22Rv1 (cell line): ENCODE results near the gene MSH2.

Experiments
- CTCF ChIP-seq: fragments of 450-650 bp; IDR thresholded peaks from 2 replicates; pipeline ENCODE4 v1.5.1; 2017; ENCODE audit warnings: mild to moderate bottlenecking
- ZFX ChIP-seq: fragments of 450-650 bp; IDR thresholded peaks from 2 replicates; pipeline ENCODE4 v1.6.1; 2017; ENCODE audit warnings: antibody characterized with exemption, borderline replicate concordance

- no peak for TF ChIP-seq CTCF
- no peak for TF ChIP-seq ZFX
These were observed 52.5 kb downstream of the MSH2 start for GRCh38 chr2:47455411-47455810.
